PC-3 (cell line): ENCODE measurements around the gene PPIE. TPM values are rescaled to one million over a fixed set of nuclear protein-coding genes. Genes with fewer than 3 reads are reported as not detected.
A peak's percentile ranks its signal among the peaks of the same experiment; 100 is the strongest.

Source experiments
- ATAC-seq: fragments of 200-7000 bp; cut with Tn5 transposase; 2 replicates; pipeline ENCODE4 v1.9.1; 2020; ENCODE audit warnings: mild to moderate bottlenecking, moderate library complexity
- BruUV-seq: library from RNA; stranded (reverse); fragments of 400-500 nt; replicated peaks from 2 replicates; lab custom pipeline; 2021; lab: Mats Ljungman, UMichigan
- CTCF ChIA-PET: fragments of 300-600 bp; sonication (Branson Sonifier 250); formaldehyde crosslinking; loops from one replicate; lab custom pipeline; 2022; ENCODE audit warnings: antibody characterized with exemption; lab: Charles Lee
- POLR2A ChIA-PET: fragments of 300-600 bp; sonication (Branson Sonifier 250); formaldehyde crosslinking; loops from one replicate; lab custom pipeline; 2022; ENCODE audit warnings: antibody characterized with exemption; ENCODE audit not compliant: unreplicated experiment; lab: Charles Lee
- DNase-seq: peaks from one replicate; pipeline ENCODE4 v3.0.0-alpha.2; 2015
- H2AFZ ChIP-seq: fragments of 300-600 bp; sonication (generic); 2 replicates; pipeline ENCODE4 v1.6.0; 2016; ENCODE audit warnings: antibody characterized with exemption, low read length
- H3F3A ChIP-seq: fragments of 300-600 bp; sonication (generic); one replicate; pipeline ENCODE4 v1.6.0; 2017; ENCODE audit warnings: antibody characterized with exemption, low read length, control low read depth, mild to moderate bottlenecking; ENCODE audit not compliant: unreplicated experiment
- H3K27ac ChIP-seq: fragments of 300-600 bp; sonication (generic); 2 replicates; pipeline ENCODE4 v1.5.1; 2016; ENCODE audit warnings: mild to moderate bottlenecking, low read length
- H3K27me3 ChIP-seq: fragments of 300-600 bp; sonication (generic); 2 replicates; pipeline ENCODE4 v1.6.1; 2016; ENCODE audit warnings: low read length, mixed read lengths
- H3K36me3 ChIP-seq: fragments of 300-600 bp; sonication (generic); 2 replicates; pipeline ENCODE4 v1.6.1; 2016; ENCODE audit warnings: low read depth, mixed run types, low read length, mixed read lengths
- H3K4me1 ChIP-seq: fragments of 300-600 bp; sonication (generic); 2 replicates; pipeline ENCODE4 v1.5.1; 2016; ENCODE audit warnings: low read length; ENCODE audit not compliant: insufficient read depth
- H3K4me2 ChIP-seq: fragments of 300-600 bp; sonication (generic); 2 replicates; pipeline ENCODE4 v1.6.0; 2016; ENCODE audit warnings: low read length
- H3K4me3 ChIP-seq: fragments of 300-600 bp; sonication (generic); 2 replicates; pipeline ENCODE4 v1.5.1; 2016; ENCODE audit warnings: mild to moderate bottlenecking, low read length, mixed read lengths
- H3K79me2 ChIP-seq: fragments of 300-600 bp; sonication (generic); 2 replicates; pipeline ENCODE4 v1.6.1; 2017; ENCODE audit warnings: low read length, mixed read lengths
- H3K9ac ChIP-seq: fragments of 300-600 bp; sonication (generic); 2 replicates; pipeline ENCODE4 v1.6.0; 2016; ENCODE audit warnings: mild to moderate bottlenecking, low read length
- H3K9me2 ChIP-seq: fragments of 300-600 bp; sonication (generic); replicated peaks from 2 replicates; pipeline ENCODE4 v1.6.1; 2016; ENCODE audit warnings: mixed run types, low read length, mixed read lengths
- H3K9me3 ChIP-seq: fragments of 300-600 bp; sonication (generic); 2 replicates; pipeline ENCODE4 v1.6.1; 2016; ENCODE audit warnings: low read length, mixed read lengths
- H4K20me1 ChIP-seq: fragments of 300-600 bp; sonication (generic); 2 replicates; pipeline ENCODE4 v1.6.1; 2016; ENCODE audit warnings: low read length, mixed read lengths
- CTCF ChIP-seq: fragments of 300-600 bp; sonication (generic); conservative IDR thresholded peaks from 2 replicates; pipeline ENCODE4 v1.5.1; 2017; ENCODE audit warnings: antibody characterized with exemption, low read depth, mild to moderate bottlenecking, low read length
- EZH2 ChIP-seq: fragments of 300-600 bp; sonication (generic); IDR thresholded peaks from one replicate; pipeline ENCODE4 v1.6.1; 2017; ENCODE audit warnings: antibody characterized with exemption, mild to moderate bottlenecking, low read length; ENCODE audit not compliant: unreplicated experiment
- EZH2phosphoT487 ChIP-seq: fragments of 300-600 bp; sonication (generic); IDR thresholded peaks from 2 replicates; pipeline ENCODE4 v1.6.1; 2018; ENCODE audit warnings: mild to moderate bottlenecking, antibody characterized with exemption, low read length, borderline replicate concordance
- intact Hi-C: fragments of 100-400 bp; cut with micrococcal nuclease; formaldehyde crosslinking; loops from 2 replicates; pipeline ENCODE4 v1.9.0; 2023
- total RNA-seq: library from RNA; depleted of rRNA; stranded (reverse); fragments of >200 nt; gene quantifications from 2 replicates; pipeline ENCODE4 v1.2.3, GENCODE V29; 2014

The PPIE gene
- total RNA-seq, 1 experiment from 2014 or later, result 53.6 TPM

- Histone ChIP-seq H3K9me3 (no peaks in the 10 kb centered on the region), H3K4me2 (no peak overlapping the region), H3K4me3 (no peak overlapping the region), H4K20me1 (no peaks in the 10 kb centered on the region), H3K36me3 (no peaks in the 10 kb centered on the region), H2AFZ (no peak overlapping the region), H3K79me2 (no peaks in the 10 kb centered on the region), H3K27ac (no peak overlapping the region), H3K9ac (no peak overlapping the region), H3K9me2 (no peaks in the 10 kb centered on the region), H3K27me3 (peaks cover 18% of the 10 kb centered on the region), H3K4me1 (0 out of 2 replicates have a peak, but pooled peaks cover 4% of the 10 kb centered on the region), H3F3A (no peaks in the 10 kb centered on the region)
- ChIA-PET CTCF (no interaction called here), POLR2A (no interaction called here)
- intact Hi-C loops, result no loop called here
- BruUV-seq, result no TSS peak
- DNase-seq, result peak; percentile 40
- no peak for TF ChIP-seq EZH2
- ATAC-seq, result no peak
Measured at GRCh38 chr1:39694026-39694425, 44.7 kb upstream of the PPIE start.

DNA sequence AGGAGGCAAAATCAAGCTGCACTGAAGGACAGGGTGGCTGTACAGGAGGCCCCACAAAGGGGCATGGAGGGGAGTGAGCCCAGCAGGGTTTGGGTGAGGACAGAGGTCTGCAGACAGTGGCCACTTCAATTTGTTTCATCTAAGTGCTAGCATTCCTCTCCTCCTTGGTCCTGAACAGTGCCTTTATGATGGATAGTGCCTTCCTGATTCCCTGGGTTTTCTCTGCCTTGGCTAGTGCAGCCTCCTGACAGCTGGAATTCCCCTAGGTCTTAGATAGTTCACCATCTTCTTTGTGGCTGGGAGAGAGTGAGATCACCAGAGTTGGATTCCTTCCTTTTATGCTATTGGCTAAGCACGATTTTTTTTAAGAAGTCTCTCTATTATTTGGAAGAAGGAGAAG, 43.7 kb upstream of the PPIE start:
- Histone ChIP-seq H3K4me1 (0 out of 2 replicates have a peak, but pooled peaks cover 4% of the 10 kb centered on the region), H4K20me1 (no peaks in the 10 kb centered on the region), H3K36me3 (no peaks in the 10 kb centered on the region), H3K27me3 (peaks cover 19% of the 10 kb centered on the region), H2AFZ (no peak overlapping the region), H3K4me3 (no peak overlapping the region), H3K79me2 (no peaks in the 10 kb centered on the region), H3K9me2 (no peaks in the 10 kb centered on the region), H3F3A (no peaks in the 10 kb centered on the region), H3K9ac (no peak overlapping the region), H3K4me2 (no peak overlapping the region), H3K27ac (no peak overlapping the region), H3K9me3 (no peaks in the 10 kb centered on the region)
- BruUV-seq, result no TSS peak
- ATAC-seq (no peak), DNase-seq (no peak)
- intact Hi-C loops, result no loop called here
- ChIA-PET CTCF (no interaction called here), POLR2A (no interaction called here)
- TF ChIP-seq EZH2, result no peak
- no peak for TF ChIP-seq EZH2phosphoT487

DNA sequence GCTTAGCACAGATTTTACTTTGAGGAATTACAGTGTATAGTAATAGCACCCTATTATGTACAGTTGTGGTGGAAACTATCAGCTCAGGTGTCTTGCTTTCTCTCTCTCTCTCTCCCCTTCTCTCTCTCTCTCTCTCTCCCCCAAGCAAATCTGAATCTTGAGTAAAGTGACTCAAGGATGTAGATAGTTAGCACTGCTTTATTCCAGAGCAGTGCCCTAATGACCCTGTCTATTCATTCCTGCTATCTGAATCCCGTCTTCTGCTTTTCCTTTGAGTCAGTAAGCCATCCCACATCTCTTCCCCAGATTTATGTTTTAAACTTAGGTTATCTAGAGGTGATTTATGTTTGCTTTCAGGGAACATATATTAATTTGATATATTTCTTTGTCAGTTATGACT, 42.2 kb upstream of the PPIE start:
- no peak for DNase-seq
- no peak overlapping the region for H2AFZ ChIP-seq
- H3K36me3 ChIP-seq, result no peaks in the 10 kb centered on the region
- H3K27ac ChIP-seq, result no peak overlapping the region
- no peaks in the 10 kb centered on the region for H3K4me1 ChIP-seq
- H4K20me1 ChIP-seq, result no peaks in the 10 kb centered on the region
- CTCF ChIA-PET, result no interaction called here
- peaks cover 19% of the 10 kb centered on the region for H3K27me3 ChIP-seq
- no peak overlapping the region for H3K9ac ChIP-seq
- H3K9me3 ChIP-seq, result no peaks in the 10 kb centered on the region
- POLR2A ChIA-PET, result interaction anchor here (0.5 kb wide), 1 partner anchor 557 kb away, joined by 12 read pairs; no protein-coding TSS in a partner anchor
- H3K4me2 ChIP-seq, result no peak overlapping the region
- intact Hi-C loops, result no loop called here
- no peak for TF ChIP-seq EZH2phosphoT487
- TF ChIP-seq CTCF, result no peak
- TF ChIP-seq EZH2, result no peak
- H3K4me3 ChIP-seq, result no peak overlapping the region
- no peaks in the 10 kb centered on the region for H3K9me2 ChIP-seq
- BruUV-seq, result no TSS peak
- no peaks in the 10 kb centered on the region for H3K79me2 ChIP-seq
- no peak for ATAC-seq
- H3F3A ChIP-seq, result no peaks in the 10 kb centered on the region

DNA sequence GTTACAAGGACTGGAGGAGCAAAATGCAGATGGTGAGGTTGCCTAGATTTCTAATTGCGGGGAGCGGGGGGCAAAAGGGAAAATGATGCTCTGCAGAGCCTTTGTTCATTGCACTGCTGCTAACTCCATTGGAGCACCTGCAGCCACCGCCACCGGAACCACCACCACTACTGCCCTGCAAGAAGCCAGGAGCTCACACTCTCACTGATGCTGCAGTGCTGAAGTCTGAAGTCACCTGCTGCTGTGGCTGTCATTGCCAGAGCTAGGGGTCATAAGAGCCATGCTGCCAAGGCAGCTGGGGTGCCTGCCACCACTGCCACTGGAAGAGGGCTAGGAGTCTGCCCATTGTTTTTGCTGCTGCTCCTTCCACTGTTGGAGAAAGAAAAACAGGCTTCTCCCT, 40.1 kb upstream of the PPIE start:
- intact Hi-C loops, result no loop called here
- Histone ChIP-seq H3K27me3 (peaks cover 19% of the 10 kb centered on the region), H3K4me2 (no peak overlapping the region), H3K4me1 (no peaks in the 10 kb centered on the region), H3F3A (no peaks in the 10 kb centered on the region), H3K27ac (no peak overlapping the region), H4K20me1 (no peaks in the 10 kb centered on the region), H2AFZ (no peak overlapping the region), H3K36me3 (no peaks in the 10 kb centered on the region), H3K79me2 (no peaks in the 10 kb centered on the region), H3K9me3 (no peaks in the 10 kb centered on the region), H3K4me3 (no peak overlapping the region), H3K9ac (no peak overlapping the region), H3K9me2 (no peaks in the 10 kb centered on the region)
- BruUV-seq, result no TSS peak
- POLR2A ChIA-PET, result no interaction called here
- TF ChIP-seq EZH2phosphoT487 (no peak), EZH2 (no peak), CTCF (no peak)
- DNase-seq (no peak), ATAC-seq (no peak)
- CTCF ChIA-PET, result no interaction called here
